K562 (cell line): ENCODE results near the gene MTA2. TPM values are rescaled to one million over a fixed set of nuclear protein-coding genes. Genes with fewer than 3 reads are reported as not detected.

Source experiments
- BCLAF1 ChIP-seq, 2 experiments: fragments of 450-650 bp in 1 of 2; IDR thresholded peaks; 2 replicates each; pipeline ENCODE4 v1.6.1; 2011 to 2017; ENCODE audit warnings: low read depth in 2 of 2, antibody characterized with exemption in 1 of 2, borderline replicate concordance in 1 of 2, low read length in 1 of 2, mild to moderate bottlenecking in 1 of 2, mixed read lengths in 1 of 2; ENCODE audit not compliant: control insufficient read depth in 1 of 2
- DDX20 ChIP-seq: fragments of 450-650 bp; IDR thresholded peaks from 2 replicates; pipeline ENCODE4 v1.6.1; 2016; ENCODE audit warnings: missing genetic modification characterization, low read depth, mild to moderate bottlenecking, missing compliant biosample characterization, moderate library complexity
- DEAF1 ChIP-seq: fragments of 450-650 bp; formaldehyde crosslinking; IDR thresholded peaks from 2 replicates; pipeline ENCODE4 v1.4.0; 2020; ENCODE audit warnings: mild to moderate bottlenecking, moderate library complexity
- GTF2B ChIP-seq: IDR thresholded peaks from 2 replicates; pipeline ENCODE4 v1.6.1; 2011; ENCODE audit not compliant: insufficient read length; ENCODE audit errors: extremely low read depth
- HDAC6 ChIP-seq: IDR thresholded peaks from 2 replicates; pipeline ENCODE4 v1.6.1; 2012; ENCODE audit warnings: low read depth, mild to moderate bottlenecking, control low read depth, inconsistent platforms, low read length, moderate library complexity
- MBD1 ChIP-seq: fragments of 250-450 bp; sonication (Bioruptor Pico); IDR thresholded peaks from 2 replicates; pipeline ENCODE4 v1.8.0; 2022; ENCODE audit warnings: inconsistent platforms
- MTA1 ChIP-seq: fragments of 450-650 bp; IDR thresholded peaks from 2 replicates; pipeline ENCODE4 v1.6.1; 2017; ENCODE audit warnings: borderline replicate concordance
- SMARCB1 ChIP-seq: IDR thresholded peaks from 2 replicates; pipeline ENCODE4 v1.6.1; 2011; ENCODE audit warnings: improper control_type of control experiment, low read depth; ENCODE audit not compliant: insufficient read length
- SOX6 ChIP-seq: fragments of 450-650 bp; IDR thresholded peaks from 2 replicates; pipeline ENCODE4 v1.6.1; 2014; ENCODE audit warnings: mild to moderate bottlenecking
- TGIF2 ChIP-seq: sonication (generic); formaldehyde crosslinking; IDR thresholded peaks from 2 replicates; pipeline ENCODE4 v1.8.1; 2022; ENCODE audit warnings: mild to moderate bottlenecking, missing genetic modification reagents, moderate library complexity
- ZBTB11 ChIP-seq, 3 experiments: fragments of 200-800 bp in 1 of 3; fragments of 250-450 bp in 1 of 3; fragments of 450-650 bp in 1 of 3; sonication (Bioruptor Pico) in 1 of 3; sonication (Bioruptor generic) in 1 of 3; formaldehyde crosslinking in 1 of 3; IDR thresholded peaks; 2 replicates each; pipeline versions ENCODE4 v1.6.1 to v1.8.0; 2016 to 2022; ENCODE audit warnings: mild to moderate bottlenecking in 2 of 3, missing genetic modification characterization in 2 of 3, missing compliant biosample characterization in 1 of 3, moderate library complexity in 1 of 3
- ZNF3 ChIP-seq: fragments of 250-450 bp; sonication (Bioruptor Pico); IDR thresholded peaks from 2 replicates; pipeline ENCODE4 v1.5.0; 2021; ENCODE audit warnings: mild to moderate bottlenecking, moderate library complexity
- ZNF830 ChIP-seq: fragments of 250-450 bp; sonication (Bioruptor Pico); IDR thresholded peaks from 2 replicates; pipeline ENCODE4 v1.5.0; 2021; ENCODE audit warnings: mild to moderate bottlenecking
- polyA plus RNA-seq, 8 experiments: library from polyadenylated mRNA; depleted of rRNA in 4 of 8; stranded (reverse) in 5 of 8; unstranded in 3 of 8; fragments of >200 nt; fragmentation: Nextera tagmentation in 2 of 8; fragmentation: Illumina TruSeq in 1 of 8; extraction: Ambion mirVana in 2 of 8; extraction: Trizol in 1 of 8; gene quantifications; 2 replicates each; pipeline versions ENCODE4 v1.2.1 to v1.2.3, GENCODE V29; 2011 to 2014; ENCODE audit warnings: inconsistent platforms in 1 of 8, missing spikeins in 1 of 8
- total RNA-seq, 7 experiments: library from RNA; depleted of rRNA in 6 of 7; stranded (reverse); fragments of >200 nt in 6 of 7; fragmentation: Illumina TruSeq in 2 of 7; extraction: Trizol in 2 of 7; gene quantifications; 2 replicates each; pipeline versions ENCODE4 v1.2.1 to v1.2.3, GENCODE V29; 2011 to 2021; ENCODE audit warnings: low replicate concordance in 1 of 7

The MTA2 gene
- total and polyA plus RNA-seq, 9 of the 15 experiments (the other 6 are each of a cell fraction or from before 2014, with no cell fraction given): 6.2 to 220 (median 172) TPM

- TF ChIP-seq ZNF3: no peak
- TF ChIP-seq MBD1 (CRISPR knock-in tag): no peak
- TF ChIP-seq DEAF1: 0 out of 2 replicates have a peak, but pooled peaks have one; percentile 27
- no peak for TF ChIP-seq DDX20 (tag)
- no peak for TF ChIP-seq GTF2B
- TF ChIP-seq TGIF2 (CRISPR knock-in tag): no peak
- TF ChIP-seq BCLAF1 (IDR thresholded peaks at IDR 0.05; ENCODE audit: borderline replicate concordance in 1 of 2, control insufficient read depth in 1 of 2, low read depth in 2 of 2, low read length in 1 of 2): 0 out of 4 replicates have a peak, but pooled peaks of 1 of the 2 experiments have one; percentile 39
- peak; percentile 85 for TF ChIP-seq MTA1
- no peak; a peak in 1 of 6 replicates for TF ChIP-seq ZBTB11 (CRISPR knock-in tag; IDR thresholded peaks at IDR 0.05)
- TF ChIP-seq SMARCB1: peak; percentile 21
- no peak for TF ChIP-seq HDAC6
- no peak for TF ChIP-seq ZNF830 (CRISPR knock-in tag)
- TF ChIP-seq SOX6: peak; percentile 70; the same call in 1 of the 2 replicates
Observed at GRCh38 chr11:62553080-62553838, 48.4 kb downstream of the MTA2 start (continued).
